ENCODE measurements around the gene HELT.

DNA sequence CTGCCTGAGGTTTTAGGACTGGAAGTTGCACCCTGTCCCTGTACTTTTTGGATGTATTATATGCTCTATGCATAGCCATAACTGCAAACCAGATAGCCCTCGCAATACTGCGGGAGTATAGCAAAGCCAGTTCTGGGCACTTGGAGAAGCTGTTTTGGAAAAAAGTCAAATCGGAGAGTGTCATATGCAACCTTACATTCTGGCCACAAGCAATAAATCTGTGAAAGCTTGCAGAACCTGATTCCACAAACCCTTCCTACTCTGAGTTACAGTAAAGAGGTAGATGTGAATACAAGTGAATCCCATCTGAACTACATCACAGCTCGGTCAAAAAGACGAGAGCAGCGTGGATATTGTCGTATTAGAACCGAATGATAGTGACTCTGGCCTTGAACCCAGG is 10.3 kb downstream of the HELT start:
- TF ChIP-seq GLIS3 (CRISPR knock-in tag; IDR thresholded peaks at IDR 0.05) = no peak
- TF ChIP-seq RARB (CRISPR knock-in tag; IDR thresholded peaks at IDR 0.05) = no peak
- TF ChIP-seq, protein P1, sequence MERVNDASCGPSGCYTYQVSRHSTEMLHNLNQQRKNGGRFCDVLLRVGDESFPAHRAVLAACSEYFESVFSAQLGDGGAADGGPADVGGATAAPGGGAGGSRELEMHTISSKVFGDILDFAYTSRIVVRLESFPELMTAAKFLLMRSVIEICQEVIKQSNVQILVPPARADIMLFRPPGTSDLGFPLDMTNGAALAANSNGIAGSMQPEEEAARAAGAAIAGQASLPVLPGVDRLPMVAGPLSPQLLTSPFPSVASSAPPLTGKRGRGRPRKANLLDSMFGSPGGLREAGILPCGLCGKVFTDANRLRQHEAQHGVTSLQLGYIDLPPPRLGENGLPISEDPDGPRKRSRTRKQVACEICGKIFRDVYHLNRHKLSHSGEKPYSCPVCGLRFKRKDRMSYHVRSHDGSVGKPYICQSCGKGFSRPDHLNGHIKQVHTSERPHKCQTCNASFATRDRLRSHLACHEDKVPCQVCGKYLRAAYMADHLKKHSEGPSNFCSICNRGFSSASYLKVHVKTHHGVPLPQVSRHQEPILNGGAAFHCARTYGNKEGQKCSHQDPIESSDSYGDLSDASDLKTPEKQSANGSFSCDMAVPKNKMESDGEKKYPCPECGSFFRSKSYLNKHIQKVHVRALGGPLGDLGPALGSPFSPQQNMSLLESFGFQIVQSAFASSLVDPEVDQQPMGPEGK (CRISPR knock-in tag; IDR thresholded peaks at IDR 0.05; ENCODE audit: borderline replicate concordance) = no peak
- TF ChIP-seq ZC3H10 (CRISPR knock-in tag; IDR thresholded peaks at IDR 0.05) = no peak
- TF ChIP-seq, protein P2, sequence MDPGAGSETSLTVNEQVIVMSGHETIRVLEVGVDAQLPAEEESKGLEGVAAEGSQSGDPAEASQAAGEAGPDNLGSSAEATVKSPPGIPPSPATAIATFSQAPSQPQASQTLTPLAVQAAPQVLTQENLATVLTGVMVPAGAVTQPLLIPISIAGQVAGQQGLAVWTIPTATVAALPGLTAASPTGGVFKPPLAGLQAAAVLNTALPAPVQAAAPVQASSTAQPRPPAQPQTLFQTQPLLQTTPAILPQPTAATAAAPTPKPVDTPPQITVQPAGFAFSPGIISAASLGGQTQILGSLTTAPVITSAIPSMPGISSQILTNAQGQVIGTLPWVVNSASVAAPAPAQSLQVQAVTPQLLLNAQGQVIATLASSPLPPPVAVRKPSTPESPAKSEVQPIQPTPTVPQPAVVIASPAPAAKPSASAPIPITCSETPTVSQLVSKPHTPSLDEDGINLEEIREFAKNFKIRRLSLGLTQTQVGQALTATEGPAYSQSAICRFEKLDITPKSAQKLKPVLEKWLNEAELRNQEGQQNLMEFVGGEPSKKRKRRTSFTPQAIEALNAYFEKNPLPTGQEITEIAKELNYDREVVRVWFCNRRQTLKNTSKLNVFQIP (CRISPR knock-in tag; IDR thresholded peaks at IDR 0.05; ENCODE audit: borderline replicate concordance, low read depth) = no peak
- TF ChIP-seq, protein P3, sequence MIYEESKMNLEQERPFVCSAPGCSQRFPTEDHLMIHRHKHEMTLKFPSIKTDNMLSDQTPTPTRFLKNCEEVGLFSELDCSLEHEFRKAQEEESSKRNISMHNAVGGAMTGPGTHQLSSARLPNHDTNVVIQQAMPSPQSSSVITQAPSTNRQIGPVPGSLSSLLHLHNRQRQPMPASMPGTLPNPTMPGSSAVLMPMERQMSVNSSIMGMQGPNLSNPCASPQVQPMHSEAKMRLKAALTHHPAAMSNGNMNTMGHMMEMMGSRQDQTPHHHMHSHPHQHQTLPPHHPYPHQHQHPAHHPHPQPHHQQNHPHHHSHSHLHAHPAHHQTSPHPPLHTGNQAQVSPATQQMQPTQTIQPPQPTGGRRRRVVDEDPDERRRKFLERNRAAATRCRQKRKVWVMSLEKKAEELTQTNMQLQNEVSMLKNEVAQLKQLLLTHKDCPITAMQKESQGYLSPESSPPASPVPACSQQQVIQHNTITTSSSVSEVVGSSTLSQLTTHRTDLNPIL (CRISPR knock-in tag; IDR thresholded peaks at IDR 0.05; ENCODE audit: low read depth) = no peak
